K562 (cell line): ENCODE data around the gene COL4A6. TPM values are rescaled to one million over a fixed set of nuclear protein-coding genes. Genes with fewer than 3 reads are reported as not detected.

Source experiments
- ATAC-seq: fragments of 200-7000 bp; cut with Tn5 transposase; 3 replicates; pipeline ENCODE4 v1.9.1; 2020; ENCODE audit warnings: moderate library complexity
- BruUV-seq: library from RNA; stranded (reverse); fragments of 400-500 nt; replicated peaks from 2 replicates; lab custom pipeline; 2021; lab: Mats Ljungman, UMichigan
- CTCF ChIA-PET: fragments of 300-600 bp; formaldehyde crosslinking; extraction: SDS; loops from one replicate; lab custom pipeline; 2021; ENCODE audit warnings: low intra/inter-chr PET ratio; lab: Yijun Ruan, JAX
- POLR2A ChIA-PET: fragments of 300-600, 350-650 bp; sonication (Branson Sonifier 250); formaldehyde crosslinking; extraction: SDS; loops from one replicate; lab custom pipeline; 2021; ENCODE audit warnings: antibody characterized with exemption, inconsistent platforms; lab: Yijun Ruan, JAX
- DNase-seq, 4 experiments: peaks; one replicate each; pipeline versions ENCODE4 v3.0.0 to v3.0.0-alpha.2; 2011 to 2018; ENCODE audit warnings: low spot score in 3 of 4, mixed read lengths in 3 of 4; ENCODE audit errors: extremely low read depth in 1 of 4
- FAIRE-seq: peaks from 2 replicates; lab custom pipeline; 2011; peaks lifted over from hg19 to GRCh38; lab: Jason Lieb, UNC
- H2AFZ ChIP-seq: 2 replicates; pipeline ENCODE4 v1.6.0; 2011; ENCODE audit warnings: low read depth, low read length, control low read depth, inconsistent platforms
- H3K27ac ChIP-seq: fragments of 200-600 bp; 3 replicates; pipeline ENCODE4 v1.8.0; 2011; ENCODE audit warnings: low read depth, mild to moderate bottlenecking, control low read depth, inconsistent platforms, low read length, moderate library complexity, mixed read lengths; ENCODE audit errors: extremely low read depth
- H3K27me3 ChIP-seq, 2 experiments: fragments of 300-600 bp in 1 of 2; 2 replicates in 1 of 2; 3 replicates in 1 of 2; pipeline versions ENCODE4 v1.6.0 to v1.8.0; 2011; ENCODE audit warnings: inconsistent platforms in 2 of 2, low read length in 2 of 2, mild to moderate bottlenecking in 1 of 2, mixed read lengths in 1 of 2, moderate library complexity in 1 of 2; ENCODE audit not compliant: control insufficient read depth in 2 of 2, insufficient read depth in 2 of 2
- H3K36me3 ChIP-seq: fragments of 300-600 bp; 3 replicates; pipeline ENCODE4 v1.8.0; 2011; ENCODE audit warnings: mild to moderate bottlenecking, low read length, inconsistent platforms; ENCODE audit not compliant: control insufficient read depth, insufficient read depth
- H3K4me1 ChIP-seq, 2 experiments: fragments of 200-600 bp in 1 of 2; replicated peaks in 1 of 2; 2 replicates in 1 of 2; 3 replicates in 1 of 2; pipeline versions ENCODE4 v1.5.1 to v1.8.0; 2011; ENCODE audit warnings: inconsistent platforms in 2 of 2, low read length in 2 of 2, mild to moderate bottlenecking in 1 of 2, mixed read lengths in 1 of 2, moderate library complexity in 1 of 2; ENCODE audit not compliant: control insufficient read depth in 2 of 2, insufficient read depth in 2 of 2
- H3K4me2 ChIP-seq: 2 replicates; pipeline ENCODE4 v1.6.1; 2011; ENCODE audit warnings: low read length, control low read depth, inconsistent platforms, mixed read lengths; ENCODE audit not compliant: insufficient read depth
- H3K4me3 ChIP-seq: fragments of 200-600 bp; sonication (generic), shearing (Covaris generic); 2 replicates; pipeline ENCODE4 v1.5.1; 2016; ENCODE audit warnings: control low read depth, inconsistent platforms
- H3K79me2 ChIP-seq: fragments of 200-600 bp; 3 replicates; pipeline ENCODE4 v1.8.0; 2011; ENCODE audit warnings: low read length, inconsistent platforms; ENCODE audit not compliant: control insufficient read depth, insufficient read depth
- H3K9ac ChIP-seq, 2 experiments: 2 replicates each; pipeline versions ENCODE4 v1.6.0 to v1.6.1; 2011; ENCODE audit warnings: low read depth in 2 of 2, low read length in 2 of 2, control low read depth in 1 of 2, inconsistent platforms in 1 of 2, mild to moderate bottlenecking in 1 of 2, mixed read lengths in 1 of 2; ENCODE audit not compliant: insufficient read depth in 1 of 2
- H3K9me1 ChIP-seq: one replicate; pipeline ENCODE4 v1.6.0; 2011; ENCODE audit warnings: inconsistent platforms, mild to moderate bottlenecking, low read length, moderate library complexity; ENCODE audit not compliant: control insufficient read depth, insufficient read depth
- H3K9me3 ChIP-seq: replicated peaks from 2 replicates; pipeline ENCODE4 v1.5.1; 2011; ENCODE audit warnings: low read depth, low read length, inconsistent platforms; ENCODE audit not compliant: control insufficient read depth, insufficient read depth
- H4K20me1 ChIP-seq: replicated peaks from 2 replicates; pipeline ENCODE4 v1.6.1; 2011; ENCODE audit warnings: low read length, inconsistent platforms, mixed read lengths; ENCODE audit not compliant: control insufficient read depth, insufficient read depth
- MEF2D ChIP-seq: conservative IDR thresholded peaks from 2 replicates; pipeline ENCODE4 v1.6.1; 2016; ENCODE audit warnings: low read depth, missing genetic modification characterization, missing compliant biosample characterization
- SRSF9 ChIP-seq: fragments of 200-400 bp; formaldehyde crosslinking; IDR thresholded peaks from 2 replicates; pipeline ENCODE4 v1.6.1; 2017; ENCODE audit warnings: low read depth, low read length, borderline replicate concordance
- TSHZ1 ChIP-seq: fragments of 250-450 bp; sonication (Bioruptor Pico); IDR thresholded peaks from 2 replicates; pipeline ENCODE4 v1.4.0; 2020; ENCODE audit warnings: mild to moderate bottlenecking, moderate library complexity
- ZNF3 ChIP-seq: fragments of 250-450 bp; sonication (Bioruptor Pico); IDR thresholded peaks from 2 replicates; pipeline ENCODE4 v1.5.0; 2021; ENCODE audit warnings: mild to moderate bottlenecking, moderate library complexity
- ZNF766 ChIP-seq: fragments of 200-800 bp; sonication (Bioruptor generic); conservative IDR thresholded peaks from 2 replicates; pipeline ENCODE4 v1.6.1; 2016; ENCODE audit warnings: missing genetic modification characterization, missing compliant biosample characterization
- ZSCAN29 ChIP-seq: fragments of 450-650 bp; IDR thresholded peaks from 2 replicates; pipeline ENCODE4 v1.6.1; 2017
- WGBS: fragments of 100-300 bp; shearing (Covaris generic); methylation state at CpG from one replicate; pipeline ENCODE4 v1.1.6; 2016; ENCODE audit warnings: low coverage, mixed read lengths; ENCODE audit not compliant: insufficient coverage; ENCODE audit errors: missing lambda C conversion rate; 5-methylcytosine and 5-hydroxymethylcytosine counted together
- in situ Hi-C: fragments of 300-500 bp; cut with MboI; formaldehyde crosslinking; loops from 4 replicates; pipeline ENCODE4 v1.15.0; 2018; ENCODE audit warnings: inconsistent platforms, mixed read lengths
- intact Hi-C: fragments of 100-400 bp; cut with micrococcal nuclease; formaldehyde crosslinking; loops from 2 replicates; pipeline ENCODE4 v1.14.2; 2022
- polyA plus RNA-seq, 8 experiments: library from polyadenylated mRNA; depleted of rRNA in 4 of 8; stranded (reverse) in 5 of 8; unstranded in 3 of 8; fragments of >200 nt; fragmentation: Nextera tagmentation in 2 of 8; fragmentation: Illumina TruSeq in 1 of 8; extraction: Ambion mirVana in 2 of 8; extraction: Trizol in 1 of 8; gene quantifications; 2 replicates each; pipeline versions ENCODE4 v1.2.1 to v1.2.3, GENCODE V29; 2011 to 2014; ENCODE audit warnings: inconsistent platforms in 1 of 8, missing spikeins in 1 of 8
- total RNA-seq, 7 experiments: library from RNA; depleted of rRNA in 6 of 7; stranded (reverse); fragments of >200 nt in 6 of 7; fragmentation: Illumina TruSeq in 2 of 7; extraction: Trizol in 2 of 7; gene quantifications; 2 replicates each; pipeline versions ENCODE4 v1.2.1 to v1.2.3, GENCODE V29; 2011 to 2021; ENCODE audit warnings: low replicate concordance in 1 of 7
- TF ChIP-seq, protein P1 (sequence below): fragments of 450-650 bp; IDR thresholded peaks from 2 replicates; pipeline ENCODE4 v1.6.1; 2016; ENCODE audit warnings: low read depth

Gene COL4A6
- total and polyA plus RNA-seq, 9 of the 15 experiments (the other 6 are each of a cell fraction or from before 2014, with no cell fraction given), result 0.02 to 0.05 TPM; not detected in 7

DNA sequence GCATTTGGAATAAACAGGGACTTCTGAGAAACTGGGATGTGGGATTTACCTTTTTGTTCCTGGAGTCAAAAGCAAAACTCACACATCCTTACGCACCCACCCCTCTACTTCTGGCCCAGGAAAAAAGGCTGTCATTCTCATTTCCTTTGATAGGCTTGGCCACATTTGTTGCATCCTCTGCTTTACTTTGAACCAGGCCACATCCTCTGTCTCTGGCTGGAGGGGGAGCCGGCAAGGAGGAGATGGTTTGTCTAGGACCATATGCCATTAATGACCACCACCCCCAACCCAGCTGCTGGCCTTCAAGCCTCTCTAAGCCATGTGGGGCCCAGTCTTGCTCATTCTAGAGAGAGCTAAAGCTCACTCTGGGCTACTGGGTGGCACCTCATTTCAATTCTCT, 282.1 kb downstream of the COL4A6 start:
- Histone ChIP-seq H3K36me3 (no peaks in the 10 kb centered on the region), H3K9ac (no peak overlapping the region), H3K27me3 (no peaks in the 10 kb centered on the region), H3K79me2 (no peaks in the 10 kb centered on the region), H3K9me1 (no peaks in the 10 kb centered on the region), H3K4me2 (no peak overlapping the region), H4K20me1 (no peaks in the 10 kb centered on the region), H3K27ac (no peak overlapping the region), H3K9me3 (no peaks in the 10 kb centered on the region), H2AFZ (no peak overlapping the region), H3K4me1 (no peaks in the 10 kb centered on the region), H3K4me3 (no peak overlapping the region)
- TF ChIP-seq ZSCAN29 (no peak), ZNF3 (CRISPR knock-in tag) (no peak), ZNF766 (no peak), SRSF9 (no peak), TSHZ1 (CRISPR knock-in tag) (no peak), MEF2D (tag) (no peak)
- TF ChIP-seq, protein P1, sequence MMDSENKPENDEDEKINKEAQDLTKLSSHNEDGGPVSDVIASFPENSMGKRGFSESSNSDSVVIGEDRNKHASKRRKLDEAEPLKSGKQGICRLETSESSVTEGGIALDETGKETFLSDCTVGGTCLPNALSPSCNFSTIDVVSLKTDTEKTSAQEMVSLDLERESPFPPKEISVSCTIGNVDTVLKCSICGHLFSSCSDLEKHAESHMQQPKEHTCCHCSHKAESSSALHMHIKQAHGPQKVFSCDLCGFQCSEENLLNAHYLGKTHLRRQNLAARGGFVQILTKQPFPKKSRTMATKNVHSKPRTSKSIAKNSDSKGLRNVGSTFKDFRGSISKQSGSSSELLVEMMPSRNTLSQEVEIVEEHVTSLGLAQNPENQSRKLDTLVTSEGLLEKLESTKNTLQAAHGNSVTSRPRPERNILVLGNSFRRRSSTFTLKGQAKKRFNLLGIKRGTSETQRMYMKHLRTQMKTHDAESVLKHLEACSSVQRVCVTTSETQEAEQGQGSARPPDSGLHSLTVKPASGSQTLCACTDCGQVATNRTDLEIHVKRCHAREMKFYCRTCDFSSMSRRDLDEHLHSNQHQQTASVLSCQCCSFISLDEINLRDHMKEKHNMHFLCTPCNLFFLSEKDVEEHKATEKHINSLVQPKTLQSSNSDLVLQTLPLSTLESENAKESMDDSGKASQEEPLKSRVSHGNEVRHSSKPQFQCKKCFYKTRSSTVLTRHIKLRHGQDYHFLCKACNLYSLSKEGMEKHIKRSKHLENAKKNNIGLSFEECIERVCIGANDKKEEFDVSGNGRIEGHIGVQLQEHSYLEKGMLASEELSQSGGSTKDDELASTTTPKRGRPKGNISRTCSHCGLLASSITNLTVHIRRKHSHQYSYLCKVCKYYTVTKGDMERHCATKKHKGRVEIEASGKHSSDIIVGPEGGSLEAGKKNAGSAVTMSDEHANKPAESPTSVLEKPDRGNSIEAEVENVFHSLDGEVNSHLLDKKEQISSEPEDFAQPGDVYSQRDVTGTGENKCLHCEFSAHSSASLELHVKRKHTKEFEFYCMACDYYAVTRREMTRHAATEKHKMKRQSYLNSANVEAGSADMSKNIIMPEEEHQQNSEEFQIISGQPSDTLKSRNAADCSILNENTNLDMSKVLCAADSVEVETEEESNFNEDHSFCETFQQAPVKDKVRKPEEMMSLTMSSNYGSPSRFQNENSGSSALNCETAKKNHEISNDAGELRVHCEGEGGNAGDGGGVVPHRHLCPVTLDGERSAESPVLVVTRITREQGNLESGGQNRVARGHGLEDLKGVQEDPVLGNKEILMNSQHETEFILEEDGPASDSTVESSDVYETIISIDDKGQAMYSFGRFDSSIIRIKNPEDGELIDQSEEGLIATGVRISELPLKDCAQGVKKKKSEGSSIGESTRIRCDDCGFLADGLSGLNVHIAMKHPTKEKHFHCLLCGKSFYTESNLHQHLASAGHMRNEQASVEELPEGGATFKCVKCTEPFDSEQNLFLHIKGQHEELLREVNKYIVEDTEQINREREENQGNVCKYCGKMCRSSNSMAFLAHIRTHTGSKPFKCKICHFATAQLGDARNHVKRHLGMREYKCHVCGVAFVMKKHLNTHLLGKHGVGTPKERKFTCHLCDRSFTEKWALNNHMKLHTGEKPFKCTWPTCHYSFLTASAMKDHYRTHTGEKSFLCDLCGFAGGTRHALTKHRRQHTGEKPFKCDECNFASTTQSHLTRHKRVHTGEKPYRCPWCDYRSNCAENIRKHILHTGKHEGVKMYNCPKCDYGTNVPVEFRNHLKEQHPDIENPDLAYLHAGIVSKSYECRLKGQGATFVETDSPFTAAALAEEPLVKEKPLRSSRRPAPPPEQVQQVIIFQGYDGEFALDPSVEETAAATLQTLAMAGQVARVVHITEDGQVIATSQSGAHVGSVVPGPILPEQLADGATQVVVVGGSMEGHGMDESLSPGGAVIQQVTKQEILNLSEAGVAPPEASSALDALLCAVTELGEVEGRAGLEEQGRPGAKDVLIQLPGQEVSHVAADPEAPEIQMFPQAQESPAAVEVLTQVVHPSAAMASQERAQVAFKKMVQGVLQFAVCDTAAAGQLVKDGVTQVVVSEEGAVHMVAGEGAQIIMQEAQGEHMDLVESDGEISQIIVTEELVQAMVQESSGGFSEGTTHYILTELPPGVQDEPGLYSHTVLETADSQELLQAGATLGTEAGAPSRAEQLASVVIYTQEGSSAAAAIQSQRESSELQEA, result no peak
- in situ Hi-C loops (no loop called here), intact Hi-C loops (no loop called here)
- ChIA-PET POLR2A (no interaction called here), CTCF (no interaction called here)
- FAIRE-seq (no peak), DNase-seq (no peak), ATAC-seq (no peak)
- BruUV-seq, result no TSS peak
- WGBS, result 75% methylated on average over 2 of the region's 2 CpGs
